Skeletal muscle satellite cell (primary cell): ENCODE results near the gene DMD.
"Not testable (repeated sequence)": the region's sequence is repeated elsewhere in the genome, so short reads cannot be mapped to it uniquely, and the experiment has no call there.

Experiments
- H3K27me3 ChIP-seq: 2 replicates; pipeline ENCODE4 v1.7.0; 2013; ENCODE audit warnings: low read length; ENCODE audit not compliant: control insufficient read depth, insufficient read depth
- H3K36me3 ChIP-seq: 2 replicates; pipeline ENCODE4 v1.7.0; 2013; ENCODE audit warnings: mild to moderate bottlenecking, control low read depth, low read length; ENCODE audit not compliant: insufficient read depth
- H3K4me1 ChIP-seq: 2 replicates; pipeline ENCODE4 v1.7.0; 2013; ENCODE audit warnings: low read length; ENCODE audit not compliant: control insufficient read depth, insufficient read depth
- H3K4me2 ChIP-seq: 2 replicates; pipeline ENCODE4 v1.7.0; 2013; ENCODE audit warnings: mild to moderate bottlenecking, low read length
- H3K4me3 ChIP-seq: 2 replicates; pipeline ENCODE4 v1.7.0; 2013; ENCODE audit warnings: low read length
- H3K9ac ChIP-seq: 2 replicates; pipeline ENCODE4 v1.7.0; 2013; ENCODE audit warnings: mild to moderate bottlenecking, low read depth, low read length, moderate library complexity
- H3K9me3 ChIP-seq: replicated peaks from 2 replicates; pipeline ENCODE4 v1.7.0; 2013; ENCODE audit warnings: mild to moderate bottlenecking, control low read depth, low read length

The DMD gene

GRCh38 chrX:32010212-32010611 is 1201.1 kb downstream of the DMD start:
- H3K9ac ChIP-seq, result no peak overlapping the region
- H3K4me2 ChIP-seq, result no peak overlapping the region
- no peaks in the 10 kb centered on the region for H3K9me3 ChIP-seq
- no peaks in the 10 kb centered on the region for H3K36me3 ChIP-seq
- no peaks in the 10 kb centered on the region for H3K4me1 ChIP-seq
- no peaks in the 10 kb centered on the region for H3K27me3 ChIP-seq
- no peak overlapping the region for H3K4me3 ChIP-seq

GRCh38 chrX:31993637-31994036 is 1217.7 kb downstream of the DMD start:
- Histone ChIP-seq H3K4me3 (no peak overlapping the region), H3K4me2 (no peak overlapping the region), H3K9ac (no peak overlapping the region), H3K9me3 (no peaks in the 10 kb centered on the region), H3K4me1 (no peaks in the 10 kb centered on the region), H3K36me3 (no peaks in the 10 kb centered on the region), H3K27me3 (no peaks in the 10 kb centered on the region)

DNA sequence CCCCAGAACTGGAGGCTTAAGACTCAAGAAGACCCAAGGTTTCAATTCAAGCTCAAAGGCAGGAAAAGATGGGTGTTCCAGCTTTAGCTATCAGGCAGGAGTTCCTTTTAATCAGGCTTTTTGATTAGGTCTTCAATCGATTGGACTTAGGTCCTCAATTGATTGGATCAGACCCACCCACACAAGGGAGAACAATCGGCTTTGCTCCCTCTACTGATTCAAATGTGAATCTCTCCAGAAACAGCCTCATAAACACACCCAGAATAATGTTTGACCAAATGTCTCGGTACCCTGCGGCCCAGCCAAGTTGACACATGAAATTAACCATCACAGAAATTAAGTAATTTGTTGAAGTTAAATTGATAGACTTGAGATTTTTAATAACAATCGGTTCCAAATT is 1222.4 kb downstream of the DMD start:
- Histone ChIP-seq H3K4me2 (no peak overlapping the region), H3K9ac (no peak overlapping the region), H3K9me3 (no peaks in the 10 kb centered on the region), H3K27me3 (no peaks in the 10 kb centered on the region), H3K36me3 (no peaks in the 10 kb centered on the region), H3K4me3 (no peak overlapping the region), H3K4me1 (no peaks in the 10 kb centered on the region)

DNA sequence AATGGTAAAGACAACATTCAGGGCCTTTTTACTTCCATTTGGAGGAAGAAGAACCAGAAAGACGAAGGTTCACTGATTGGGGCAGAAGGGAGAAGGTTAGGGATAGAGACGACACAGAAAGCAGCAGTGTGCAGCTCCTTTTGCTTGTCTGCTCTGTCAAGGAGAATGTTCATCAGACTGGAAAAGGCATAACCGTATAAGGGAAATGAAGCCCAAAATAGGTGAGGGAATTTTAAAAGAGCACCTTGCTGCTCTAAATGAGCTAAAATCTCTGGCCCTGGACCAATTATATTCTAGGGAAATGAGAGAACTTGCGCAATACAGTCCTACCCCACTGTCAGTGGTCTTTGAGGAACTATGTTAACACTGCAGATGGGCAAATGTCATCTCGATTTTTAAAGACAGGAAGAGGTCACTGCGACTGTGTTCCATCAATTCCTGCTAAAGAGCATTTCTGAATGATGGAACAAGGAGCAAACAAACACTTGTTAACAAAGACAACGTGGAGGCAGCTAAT is 1229.7 kb downstream of the DMD start:
- no peak overlapping the region for H3K9ac ChIP-seq
- no peaks in the 10 kb centered on the region for H3K27me3 ChIP-seq
- no peaks in the 10 kb centered on the region for H3K9me3 ChIP-seq
- H3K4me1 ChIP-seq, result no peaks in the 10 kb centered on the region
- H3K36me3 ChIP-seq, result no peaks in the 10 kb centered on the region
- no peak overlapping the region for H3K4me3 ChIP-seq
- H3K4me2 ChIP-seq, result no peak overlapping the region

GRCh38 chrX:31969714-31970113 is 1241.6 kb downstream of the DMD start:
- Histone ChIP-seq H3K9ac (no peak overlapping the region), H3K4me1 (no peaks in the 10 kb centered on the region), H3K36me3 (no peaks in the 10 kb centered on the region), H3K27me3 (no peaks in the 10 kb centered on the region), H3K4me3 (no peak overlapping the region), H3K9me3 (no peaks in the 10 kb centered on the region), H3K4me2 (no peak overlapping the region)

GRCh38 chrX:31962256-31962655 is 1249.1 kb downstream of the DMD start:
- no peak overlapping the region for H3K9ac ChIP-seq
- no peaks in the 10 kb centered on the region for H3K9me3 ChIP-seq
- H3K27me3 ChIP-seq, result no peaks in the 10 kb centered on the region
- H3K4me2 ChIP-seq, result no peak overlapping the region
- no peaks in the 10 kb centered on the region for H3K4me1 ChIP-seq
- no peak overlapping the region for H3K4me3 ChIP-seq
- H3K36me3 ChIP-seq, result no peaks in the 10 kb centered on the region

DNA sequence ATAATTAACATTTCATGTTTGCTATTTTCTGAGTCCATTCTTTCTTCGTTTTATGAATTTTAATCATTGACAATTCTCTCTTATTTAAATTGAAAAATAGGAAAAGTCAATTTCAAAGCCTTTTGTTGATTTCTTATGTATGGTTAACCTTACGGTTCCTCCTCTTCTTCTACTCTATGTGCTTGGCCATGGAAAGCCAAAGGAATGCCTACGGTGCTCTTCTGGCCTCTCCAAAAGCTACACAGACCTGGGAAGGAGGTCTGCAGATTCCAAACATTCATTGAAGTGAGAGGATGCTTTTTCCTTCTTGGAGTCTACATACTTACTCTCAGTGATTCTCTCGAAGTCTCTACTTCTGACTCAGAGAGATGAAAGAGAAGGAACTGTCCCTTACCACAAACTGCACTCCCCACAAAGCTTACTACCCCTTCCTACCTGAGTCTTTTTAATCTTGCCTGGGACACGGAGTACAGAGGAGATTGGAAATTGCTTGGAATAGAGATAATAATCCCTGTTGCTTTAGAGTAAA is 1276.4 kb downstream of the DMD start:
- no peaks in the 10 kb centered on the region for H3K4me1 ChIP-seq
- no peak overlapping the region for H3K4me2 ChIP-seq
- H3K4me3 ChIP-seq, result no peak overlapping the region
- no peaks in the 10 kb centered on the region for H3K9me3 ChIP-seq
- H3K9ac ChIP-seq, result no peak overlapping the region
- H3K36me3 ChIP-seq, result no peaks in the 10 kb centered on the region
- H3K27me3 ChIP-seq, result no peaks in the 10 kb centered on the region

- no peak overlapping the region for H3K4me3 ChIP-seq
- H3K9ac ChIP-seq, result no peak overlapping the region
- no peaks in the 10 kb centered on the region for H3K4me1 ChIP-seq
- H3K27me3 ChIP-seq, result no peaks in the 10 kb centered on the region
- no peaks in the 10 kb centered on the region for H3K36me3 ChIP-seq
- no peaks in the 10 kb centered on the region for H3K9me3 ChIP-seq
- no peak overlapping the region for H3K4me2 ChIP-seq
Observed at GRCh38 chrX:31934015-31934414, 1277.3 kb downstream of the DMD start.

DNA sequence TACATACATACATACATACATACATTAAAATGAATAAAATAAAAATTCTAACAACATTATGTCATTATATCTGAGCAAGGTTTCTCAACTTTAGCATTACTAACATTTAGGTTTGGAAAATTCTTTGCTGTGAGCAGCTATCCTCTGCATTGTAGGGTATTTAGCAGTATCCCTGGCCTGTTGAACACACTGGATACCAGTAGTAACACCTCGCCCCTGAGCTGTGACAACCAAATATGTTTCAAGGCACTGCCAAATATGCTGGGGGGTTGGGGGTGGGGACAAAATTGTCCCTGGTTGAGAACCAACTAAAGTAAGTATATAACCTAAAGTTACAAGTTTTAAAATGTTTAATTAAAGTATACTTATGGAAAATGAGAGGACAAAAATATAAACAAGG is 1278.6 kb downstream of the DMD start:
- no peak overlapping the region for H3K9ac ChIP-seq
- H3K27me3 ChIP-seq, result no peaks in the 10 kb centered on the region
- H3K4me3 ChIP-seq, result no peak overlapping the region

GRCh38 chrX:31932320-31932719 is 1279.0 kb downstream of the DMD start:
- H3K4me2 ChIP-seq, H3K9ac ChIP-seq, H3K9me3 ChIP-seq, H3K36me3 ChIP-seq, H3K4me3 ChIP-seq, H3K27me3 ChIP-seq, H3K4me1 ChIP-seq: not testable (repeated sequence)

More for the DNA sequence above, 1278.6 kb downstream of the DMD start:
- H3K4me2 ChIP-seq, result no peak overlapping the region
- no peaks in the 10 kb centered on the region for H3K4me1 ChIP-seq
- no peaks in the 10 kb centered on the region for H3K9me3 ChIP-seq
- no peaks in the 10 kb centered on the region for H3K36me3 ChIP-seq

DNA sequence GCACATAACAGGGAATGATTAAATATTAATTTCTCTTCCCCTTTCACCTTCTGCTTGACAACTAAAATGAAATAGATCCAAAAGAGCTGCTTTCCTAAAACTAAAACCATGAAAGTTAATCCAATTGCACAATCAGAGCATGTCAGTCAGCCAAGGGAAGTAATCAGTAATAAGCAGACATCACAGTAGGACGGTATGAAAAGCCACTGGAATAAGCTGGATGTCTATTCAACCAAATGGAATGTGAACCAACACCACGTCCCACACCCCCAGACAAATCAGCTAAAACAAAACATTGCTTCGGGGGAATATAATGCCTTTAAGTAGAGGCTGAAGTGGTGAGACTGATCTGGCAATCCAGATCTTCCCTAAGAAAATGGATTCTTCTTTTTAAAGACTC is 1280.1 kb downstream of the DMD start:
- no peaks in the 10 kb centered on the region for H3K9me3 ChIP-seq
- H3K4me2 ChIP-seq, result no peak overlapping the region
- H3K27me3 ChIP-seq, result no peaks in the 10 kb centered on the region
- H3K36me3 ChIP-seq, result no peaks in the 10 kb centered on the region
- H3K9ac ChIP-seq, result peak overlapping the region; percentile 34
- no peaks in the 10 kb centered on the region for H3K4me1 ChIP-seq
- no peak overlapping the region for H3K4me3 ChIP-seq

DNA sequence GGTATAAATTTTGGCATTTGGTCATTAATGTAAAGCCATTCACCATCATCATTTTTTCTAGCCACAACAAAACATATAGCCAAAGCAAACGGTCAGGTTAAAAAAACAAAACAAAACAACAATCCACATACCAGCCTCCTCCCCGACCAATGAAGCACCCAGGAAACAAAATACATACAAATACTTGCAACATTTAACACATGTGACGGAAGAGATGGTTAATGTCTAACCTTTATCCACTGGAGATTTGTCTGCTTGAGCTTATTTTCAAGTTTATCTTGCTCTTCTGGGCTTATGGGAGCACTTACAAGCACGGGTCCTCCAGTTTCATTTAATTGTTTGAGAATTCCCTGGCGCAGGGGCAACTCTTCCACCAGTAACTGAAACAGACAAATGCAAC is 1282.0 kb downstream of the DMD start:
- H3K9me3 ChIP-seq, result no peaks in the 10 kb centered on the region
- H3K36me3 ChIP-seq, result no peaks in the 10 kb centered on the region
- no peak overlapping the region for H3K9ac ChIP-seq
- no peaks in the 10 kb centered on the region for H3K4me1 ChIP-seq
- no peak overlapping the region for H3K4me3 ChIP-seq
- no peaks in the 10 kb centered on the region for H3K27me3 ChIP-seq
- no peak overlapping the region for H3K4me2 ChIP-seq
